ENCODE measurements around the gene LRFN5.
"Not testable (repeated sequence)": the region's sequence is repeated elsewhere in the genome, so short reads cannot be mapped to it uniquely, and the experiment has no call there.

Gene LRFN5

GRCh38 chr14:41860586-41860985 lies 253.9 kb downstream of the LRFN5 start:
- H3K4me3 Mint-ChIP-seq: no peak overlapping the region

GRCh38 chr14:41865894-41866293 lies 259.2 kb downstream of the LRFN5 start:
- Mint-ChIP-seq H3K27ac (no peak overlapping the region), H3K9me3 (peaks cover 8% of the 10 kb centered on the region), H3K36me3 (ENCODE audit: low read depth) (no peaks in the 10 kb centered on the region), H3K4me3 (no peak overlapping the region), H3K4me1 (ENCODE audit: low read depth) (no peaks in the 10 kb centered on the region), H3K27me3 (no peaks in the 10 kb centered on the region)
- intact Hi-C loops (cut with micrococcal nuclease): no loop called here

More at GRCh38 chr14:41860586-41860985, 253.9 kb downstream of the LRFN5 start:
- H3K27me3 Mint-ChIP-seq: no peaks in the 10 kb centered on the region
- H3K4me1 Mint-ChIP-seq (ENCODE audit: low read depth): no peaks in the 10 kb centered on the region
- no peaks in the 10 kb centered on the region for H3K36me3 Mint-ChIP-seq (ENCODE audit: low read depth)
- intact Hi-C loops (cut with micrococcal nuclease): no loop called here
- H3K9me3 Mint-ChIP-seq: peaks cover 8% of the 10 kb centered on the region
- no peak overlapping the region for H3K27ac Mint-ChIP-seq

- Mint-ChIP-seq H3K27me3 (no peaks in the 10 kb centered on the region), H3K36me3 (ENCODE audit: low read depth) (no peaks in the 10 kb centered on the region), H3K4me1 (ENCODE audit: low read depth) (no peaks in the 10 kb centered on the region), H3K27ac (no peak overlapping the region), H3K4me3 (no peak overlapping the region), H3K9me3 (peaks cover 8% of the 10 kb centered on the region)
- intact Hi-C loops (cut with micrococcal nuclease): no loop called here
These were observed 261.7 kb downstream of the LRFN5 start for GRCh38 chr14:41868396-41868795.

- Mint-ChIP-seq H3K4me3 (no peak overlapping the region), H3K4me1 (ENCODE audit: low read depth) (no peaks in the 10 kb centered on the region), H3K27ac (no peak overlapping the region), H3K9me3 (no peaks in the 10 kb centered on the region), H3K36me3 (ENCODE audit: low read depth) (no peaks in the 10 kb centered on the region), H3K27me3 (no peaks in the 10 kb centered on the region)
- intact Hi-C loops (cut with micrococcal nuclease): no loop called here
These were observed 266.4 kb downstream of the LRFN5 start for GRCh38 chr14:41872931-41873685.

- H3K4me3 Mint-ChIP-seq: no peak overlapping the region
These were observed 267.1 kb downstream of the LRFN5 start for GRCh38 chr14:41873686-41874317.

DNA sequence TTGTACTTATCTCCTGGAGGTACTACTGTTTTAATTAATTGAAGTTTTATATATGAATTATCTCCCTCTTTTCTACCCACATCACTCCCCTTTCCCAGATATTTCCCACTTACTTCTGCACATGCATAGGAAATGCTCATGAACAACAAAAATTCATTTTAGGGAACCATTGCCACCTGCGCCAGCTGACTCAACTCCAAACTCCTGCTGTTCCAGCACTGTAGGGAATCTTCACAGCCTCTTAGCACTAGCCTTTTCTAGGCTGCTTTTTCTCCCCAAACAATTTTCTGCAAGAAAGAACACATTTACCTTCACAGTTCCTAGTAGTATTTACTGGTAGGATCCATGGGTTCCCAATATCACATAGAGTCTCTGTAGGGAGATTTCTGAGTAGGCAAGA lies 268.4 kb downstream of the LRFN5 start:
- no peaks in the 10 kb centered on the region for H3K4me1 Mint-ChIP-seq (ENCODE audit: low read depth)
- no peak overlapping the region for H3K27ac Mint-ChIP-seq
- H3K4me3 Mint-ChIP-seq: no peak overlapping the region
- no peaks in the 10 kb centered on the region for H3K36me3 Mint-ChIP-seq (ENCODE audit: low read depth)
- no peaks in the 10 kb centered on the region for H3K9me3 Mint-ChIP-seq
- intact Hi-C loops (cut with micrococcal nuclease): no loop called here
- no peaks in the 10 kb centered on the region for H3K27me3 Mint-ChIP-seq

More at GRCh38 chr14:41873686-41874317, 267.1 kb downstream of the LRFN5 start:
- no peak overlapping the region for H3K27ac Mint-ChIP-seq
- H3K9me3 Mint-ChIP-seq: no peaks in the 10 kb centered on the region
- no peaks in the 10 kb centered on the region for H3K36me3 Mint-ChIP-seq (ENCODE audit: low read depth)
- intact Hi-C loops (cut with micrococcal nuclease): no loop called here
- H3K4me1 Mint-ChIP-seq (ENCODE audit: low read depth): no peaks in the 10 kb centered on the region
- H3K27me3 Mint-ChIP-seq: no peaks in the 10 kb centered on the region

DNA sequence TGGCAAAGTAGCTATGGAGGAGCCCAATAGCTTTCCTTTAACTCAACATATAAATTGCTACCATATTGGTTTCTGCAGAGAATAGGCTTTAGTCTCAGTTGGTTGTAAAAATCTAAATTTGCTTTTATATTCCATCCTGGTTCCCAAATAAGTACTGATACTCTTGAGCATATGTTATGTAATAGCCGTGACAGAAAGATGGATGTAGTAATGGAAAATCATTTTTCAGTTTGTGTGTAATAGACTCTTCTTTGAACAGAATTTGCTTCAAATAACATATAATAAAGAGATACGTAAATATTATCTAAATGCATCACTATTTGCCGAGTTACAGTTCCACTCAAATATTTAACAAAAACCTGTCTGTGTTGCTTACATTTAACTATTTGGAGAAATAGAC lies 271.6 kb downstream of the LRFN5 start:
- Mint-ChIP-seq H3K27me3 (no peaks in the 10 kb centered on the region), H3K4me1 (ENCODE audit: low read depth) (no peaks in the 10 kb centered on the region), H3K9me3 (no peaks in the 10 kb centered on the region), H3K36me3 (ENCODE audit: low read depth) (no peaks in the 10 kb centered on the region), H3K4me3 (no peak overlapping the region), H3K27ac (no peak overlapping the region)
- intact Hi-C loops (cut with micrococcal nuclease): no loop called here

DNA sequence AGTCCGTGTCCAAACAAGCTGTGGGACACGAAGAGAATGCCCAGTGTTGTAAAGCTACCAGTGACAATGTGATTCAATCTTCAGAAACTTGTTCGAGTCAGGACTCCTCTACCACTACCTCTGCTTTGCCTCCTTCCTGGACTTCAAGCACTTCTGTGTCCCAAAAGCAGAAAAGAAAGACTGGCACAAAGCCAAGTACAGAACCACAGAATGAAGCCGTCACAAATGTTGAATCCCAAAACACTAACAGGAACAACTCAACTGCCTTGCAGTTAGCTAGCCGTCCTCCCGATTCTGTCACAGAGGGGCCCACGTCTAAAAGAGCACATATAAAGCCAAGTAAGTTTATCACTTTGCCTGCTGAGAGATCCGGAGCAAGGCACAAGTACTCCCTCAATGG lies 284.9 kb downstream of the LRFN5 start:
- Mint-ChIP-seq H3K4me1 (ENCODE audit: low read depth) (no peaks in the 10 kb centered on the region), H3K27ac (no peak overlapping the region), H3K4me3 (no peak overlapping the region), H3K9me3 (no peaks in the 10 kb centered on the region), H3K36me3 (ENCODE audit: low read depth) (no peaks in the 10 kb centered on the region), H3K27me3 (no peaks in the 10 kb centered on the region)
- intact Hi-C loops (cut with micrococcal nuclease): no loop called here

DNA sequence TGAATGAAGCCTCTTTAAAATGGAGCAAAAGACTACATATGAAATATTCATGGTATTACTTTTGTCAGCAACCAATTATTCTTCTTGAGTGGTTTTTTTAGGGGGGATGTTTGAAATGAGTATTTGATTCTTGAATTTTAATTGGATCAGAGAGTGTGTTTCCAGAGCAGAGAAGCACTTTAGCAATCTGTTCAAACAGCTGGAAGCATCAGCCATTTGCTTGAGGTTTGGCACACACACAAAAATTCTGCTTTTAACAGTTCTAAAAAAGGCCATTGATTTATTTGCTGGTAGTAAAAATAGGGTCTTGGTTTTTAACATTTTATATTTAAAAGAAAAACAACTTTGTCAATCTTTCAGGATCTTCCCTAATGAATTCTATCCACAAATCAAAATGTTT lies 292.7 kb downstream of the LRFN5 start:
- Mint-ChIP-seq H3K27ac (no peak overlapping the region), H3K36me3 (ENCODE audit: low read depth) (no peaks in the 10 kb centered on the region), H3K4me3 (no peak overlapping the region), H3K9me3 (no peaks in the 10 kb centered on the region), H3K27me3 (no peaks in the 10 kb centered on the region), H3K4me1 (ENCODE audit: low read depth) (no peaks in the 10 kb centered on the region)
- intact Hi-C loops (cut with micrococcal nuclease): no loop called here

GRCh38 chr14:41900644-41901043 lies 294.0 kb downstream of the LRFN5 start:
- H3K27me3 Mint-ChIP-seq: no peaks in the 10 kb centered on the region
- no peaks in the 10 kb centered on the region for H3K36me3 Mint-ChIP-seq (ENCODE audit: low read depth)
- no peaks in the 10 kb centered on the region for H3K4me1 Mint-ChIP-seq (ENCODE audit: low read depth)
- no peaks in the 10 kb centered on the region for H3K9me3 Mint-ChIP-seq
- H3K27ac Mint-ChIP-seq: no peak overlapping the region
- intact Hi-C loops (cut with micrococcal nuclease): no loop called here
- no peak overlapping the region for H3K4me3 Mint-ChIP-seq

DNA sequence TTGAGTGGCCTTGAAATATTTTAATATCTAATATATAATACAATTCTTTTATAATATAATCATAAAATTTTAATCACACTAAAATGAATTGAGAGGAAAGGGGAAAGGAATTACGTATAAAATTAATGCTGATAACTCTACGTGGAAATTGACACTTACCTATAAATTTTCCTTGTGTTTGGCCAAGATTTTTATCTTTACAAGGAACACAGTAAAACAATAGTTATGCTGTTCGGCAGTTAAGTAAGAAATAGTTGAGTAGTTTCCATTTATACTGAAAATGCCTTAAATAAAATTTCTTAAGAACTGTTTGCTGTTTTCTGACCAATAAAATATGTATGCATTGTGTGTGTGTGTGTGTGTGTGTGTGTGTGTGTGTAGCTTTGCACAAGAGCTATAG lies 294.4 kb downstream of the LRFN5 start:
- no peaks in the 10 kb centered on the region for H3K9me3 Mint-ChIP-seq
- H3K36me3 Mint-ChIP-seq (ENCODE audit: low read depth): no peaks in the 10 kb centered on the region
- no peak overlapping the region for H3K27ac Mint-ChIP-seq
- H3K4me3 Mint-ChIP-seq: no peak overlapping the region
- no peaks in the 10 kb centered on the region for H3K4me1 Mint-ChIP-seq (ENCODE audit: low read depth)
- H3K27me3 Mint-ChIP-seq: no peaks in the 10 kb centered on the region
- intact Hi-C loops (cut with micrococcal nuclease): no loop called here

GRCh38 chr14:41905394-41905964 lies 298.8 kb downstream of the LRFN5 start:
- intact Hi-C loops (cut with micrococcal nuclease): no loop called here
- Mint-ChIP-seq H3K4me3 (no peak overlapping the region), H3K27me3 (no peaks in the 10 kb centered on the region), H3K36me3 (ENCODE audit: low read depth) (no peaks in the 10 kb centered on the region), H3K4me1 (ENCODE audit: low read depth) (no peaks in the 10 kb centered on the region), H3K27ac (no peak overlapping the region), H3K9me3 (peaks cover 8% of the 10 kb centered on the region)

DNA sequence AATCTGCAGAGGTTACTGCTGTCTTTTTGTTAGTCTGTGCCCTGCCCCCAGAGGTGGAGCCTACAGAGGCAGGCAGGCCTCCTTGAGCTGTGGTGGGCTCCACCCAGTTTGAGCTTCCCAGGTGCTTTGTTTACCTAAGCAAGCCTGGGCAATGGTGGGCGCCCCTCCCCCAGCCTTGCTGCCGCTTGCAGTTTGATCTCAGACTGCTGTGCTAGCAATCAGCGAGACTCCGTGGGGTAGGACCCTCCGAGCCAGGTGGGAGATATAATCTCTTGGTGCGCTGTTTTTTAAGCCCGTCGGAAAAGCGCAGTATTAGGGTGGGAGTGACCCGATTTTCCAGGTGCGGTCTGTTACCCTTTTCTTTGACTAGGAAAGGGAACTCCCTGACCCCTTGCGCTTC lies 304.5 kb downstream of the LRFN5 start:
- H3K9me3 Mint-ChIP-seq: not testable (repeated sequence)

GRCh38 chr14:41913398-41913797 lies 306.7 kb downstream of the LRFN5 start:
- intact Hi-C loops (cut with micrococcal nuclease): no loop called here
- no peaks in the 10 kb centered on the region for H3K36me3 Mint-ChIP-seq (ENCODE audit: low read depth)
- H3K27ac Mint-ChIP-seq: no peak overlapping the region
- no peak overlapping the region for H3K4me3 Mint-ChIP-seq
- no peaks in the 10 kb centered on the region for H3K27me3 Mint-ChIP-seq
- no peaks in the 10 kb centered on the region for H3K4me1 Mint-ChIP-seq (ENCODE audit: low read depth)
- peaks cover 9% of the 10 kb centered on the region for H3K9me3 Mint-ChIP-seq

More for the DNA sequence above, 304.5 kb downstream of the LRFN5 start:
- H3K36me3 Mint-ChIP-seq (ENCODE audit: low read depth); H3K27me3 Mint-ChIP-seq; H3K4me1 Mint-ChIP-seq (ENCODE audit: low read depth); H3K4me3 Mint-ChIP-seq; H3K27ac Mint-ChIP-seq; intact Hi-C loops (cut with micrococcal nuclease): not testable (repeated sequence)
